A549 (cell line): ENCODE results near the gene RPS6KA2.

Source experiments
- ELK1 ChIP-seq: fragments of 150-350 bp; IDR thresholded peaks from 2 replicates; pipeline ENCODE4 v1.6.1; 2014; ENCODE audit warnings: low read depth, mild to moderate bottlenecking, low read length
- HMGXB4 ChIP-seq: fragments of 250-450 bp; sonication (Bioruptor Pico); IDR thresholded peaks from 2 replicates; pipeline ENCODE4 v1.5.0; 2021; ENCODE audit warnings: mild to moderate bottlenecking, moderate library complexity, borderline replicate concordance
- MAZ ChIP-seq: fragments of 150-350 bp; IDR thresholded peaks from 2 replicates; pipeline ENCODE4 v1.6.1; 2014; ENCODE audit warnings: antibody characterized with exemption, low read depth, low read length, borderline replicate concordance
- SMC3 ChIP-seq: fragments of >200 bp; sonication (Bioruptor Twin); formaldehyde crosslinking; IDR thresholded peaks from 3 replicates; pipeline ENCODE4 v1.6.1; 2018; ENCODE audit warnings: inconsistent platforms
- TP53 ChIP-seq: fragments of 250-450 bp; sonication (Bioruptor Pico); IDR thresholded peaks from 2 replicates; pipeline ENCODE4 v1.5.0; 2021; ENCODE audit warnings: mild to moderate bottlenecking, moderate library complexity
- TF ChIP-seq, protein P1 (sequence below): IDR thresholded peaks from 2 replicates; pipeline ENCODE4 v1.6.1; 2012
- TF ChIP-seq, protein P2 (sequence below): fragments of >200 bp; sonication (Bioruptor Twin); formaldehyde crosslinking; IDR thresholded peaks from 3 replicates; pipeline ENCODE4 v1.5.1; 2016

DNA sequence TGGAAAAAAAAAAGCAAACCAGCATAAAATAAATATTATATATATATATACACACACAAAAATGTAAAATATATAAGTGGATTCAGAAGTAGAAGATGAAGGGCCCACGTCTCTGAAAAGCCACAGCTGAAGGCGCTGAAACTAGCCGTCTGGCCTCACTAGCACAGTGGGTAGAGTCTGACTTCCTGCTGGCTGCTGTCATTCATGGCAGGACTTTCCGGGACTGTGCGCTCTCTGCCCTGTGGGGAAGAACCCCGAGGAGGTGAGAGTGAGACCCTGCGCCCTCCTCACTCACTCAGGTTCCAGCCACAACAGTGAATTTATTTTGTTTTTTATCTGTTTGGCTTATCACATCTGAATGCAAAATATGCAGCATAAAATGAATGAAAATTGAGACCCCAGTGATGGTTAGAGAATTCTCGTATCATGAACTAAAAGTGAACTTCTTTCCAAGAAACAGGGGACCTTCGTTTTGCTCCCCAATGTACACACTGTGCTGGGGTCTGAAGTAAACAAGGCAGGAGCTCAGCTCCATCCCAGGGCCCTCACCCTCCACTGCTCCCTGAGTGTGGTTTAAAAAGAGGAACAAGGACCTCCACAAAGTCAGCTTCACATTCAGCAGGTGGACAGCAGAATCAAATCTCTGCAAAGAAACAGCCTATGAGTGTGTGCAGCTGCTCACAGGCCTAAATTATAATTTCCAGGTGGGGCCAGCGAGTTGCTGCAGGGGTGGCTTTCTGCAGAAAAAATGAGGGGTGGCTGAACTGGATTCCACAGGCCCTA lies 39.2 kb downstream of the RPS6KA2 start:
- TF ChIP-seq ELK1 (no peak), SMC3 (no peak), HMGXB4 (CRISPR knock-in tag) (no peak), TP53 (CRISPR knock-in tag) (no peak), MAZ (no peak)
- TF ChIP-seq, protein P1, sequence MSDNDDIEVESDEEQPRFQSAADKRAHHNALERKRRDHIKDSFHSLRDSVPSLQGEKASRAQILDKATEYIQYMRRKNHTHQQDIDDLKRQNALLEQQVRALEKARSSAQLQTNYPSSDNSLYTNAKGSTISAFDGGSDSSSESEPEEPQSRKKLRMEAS: no peak
- TF ChIP-seq, protein P2, sequence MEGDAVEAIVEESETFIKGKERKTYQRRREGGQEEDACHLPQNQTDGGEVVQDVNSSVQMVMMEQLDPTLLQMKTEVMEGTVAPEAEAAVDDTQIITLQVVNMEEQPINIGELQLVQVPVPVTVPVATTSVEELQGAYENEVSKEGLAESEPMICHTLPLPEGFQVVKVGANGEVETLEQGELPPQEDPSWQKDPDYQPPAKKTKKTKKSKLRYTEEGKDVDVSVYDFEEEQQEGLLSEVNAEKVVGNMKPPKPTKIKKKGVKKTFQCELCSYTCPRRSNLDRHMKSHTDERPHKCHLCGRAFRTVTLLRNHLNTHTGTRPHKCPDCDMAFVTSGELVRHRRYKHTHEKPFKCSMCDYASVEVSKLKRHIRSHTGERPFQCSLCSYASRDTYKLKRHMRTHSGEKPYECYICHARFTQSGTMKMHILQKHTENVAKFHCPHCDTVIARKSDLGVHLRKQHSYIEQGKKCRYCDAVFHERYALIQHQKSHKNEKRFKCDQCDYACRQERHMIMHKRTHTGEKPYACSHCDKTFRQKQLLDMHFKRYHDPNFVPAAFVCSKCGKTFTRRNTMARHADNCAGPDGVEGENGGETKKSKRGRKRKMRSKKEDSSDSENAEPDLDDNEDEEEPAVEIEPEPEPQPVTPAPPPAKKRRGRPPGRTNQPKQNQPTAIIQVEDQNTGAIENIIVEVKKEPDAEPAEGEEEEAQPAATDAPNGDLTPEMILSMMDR: no peak
